ENCODE measurements around the gene MATN1. TPM values are rescaled to one million over a fixed set of nuclear protein-coding genes. Genes with fewer than 3 reads are reported as not detected.
A peak's percentile ranks its signal among the peaks of the same experiment; 100 is the strongest.

Gene MATN1
- total RNA-seq, 2 experiments from 2014 or later, result 0.32 TPM; not detected in 1

GRCh38 chr1:30713311-30713710 is 10.1 kb downstream of the MATN1 start:
- Mint-ChIP-seq H3K9me3 (ENCODE audit: low read depth) (peaks cover 4% of the 10 kb centered on the region), H3K27ac (no peak overlapping the region), H3K27me3 (peaks cover 16% of the 10 kb centered on the region), H3K4me1 (peaks cover 6% of the 10 kb centered on the region), H3K4me3 (no peak overlapping the region), H3K36me3 (no peaks in the 10 kb centered on the region)
- ATAC-seq (no peak), DNase-seq (no peak)
- CTCF ChIA-PET, result no interaction called here

- Mint-ChIP-seq H3K9me3 (ENCODE audit: low read depth) (peaks cover 4% of the 10 kb centered on the region), H3K27ac (no peak overlapping the region), H3K4me3 (no peak overlapping the region), H3K27me3 (peaks cover 18% of the 10 kb centered on the region), H3K4me1 (peaks cover 3% of the 10 kb centered on the region), H3K36me3 (no peaks in the 10 kb centered on the region)
- CTCF ChIA-PET, result no interaction called here
- ATAC-seq (no peak), DNase-seq (no peak)
Observed at GRCh38 chr1:30712583-30712982, 10.8 kb downstream of the MATN1 start.

- Mint-ChIP-seq H3K9me3 (ENCODE audit: low read depth) (no peaks in the 10 kb centered on the region), H3K4me3 (no peak overlapping the region), H3K36me3 (no peaks in the 10 kb centered on the region), H3K4me1 (no peaks in the 10 kb centered on the region), H3K27me3 (peaks cover 21% of the 10 kb centered on the region), H3K27ac (no peak overlapping the region)
- DNase-seq, result no peak
- CTCF ChIA-PET, result no interaction called here
- no peak for ATAC-seq
Observed at GRCh38 chr1:30710407-30710806, 13.0 kb downstream of the MATN1 start.

- no peak overlapping the region for H3K27ac Mint-ChIP-seq
- no peak for ATAC-seq
Observed at GRCh38 chr1:30708361-30708728, 15.0 kb downstream of the MATN1 start.

GRCh38 chr1:30707412-30708360 is 15.7 kb downstream of the MATN1 start:
- H3K27ac Mint-ChIP-seq, result no peak overlapping the region
- H3K9me3 Mint-ChIP-seq (ENCODE audit: low read depth), result no peaks in the 10 kb centered on the region
- peak; percentile 63 for ATAC-seq
- DNase-seq, result peak; percentile 61
- CTCF ChIA-PET, result interaction anchor here (0.6 to 3.6 kb wide), 6 partner anchors 10 to 1477 kb away, joined by 3 to 11 read pairs (median 3); partner anchors contain the start of gene MECR
- H3K36me3 Mint-ChIP-seq, result no peaks in the 10 kb centered on the region
- no peaks in the 10 kb centered on the region for H3K4me1 Mint-ChIP-seq
- peaks cover 21% of the 10 kb centered on the region for H3K27me3 Mint-ChIP-seq
- no peak overlapping the region for H3K4me3 Mint-ChIP-seq

More at GRCh38 chr1:30708361-30708728, 15.0 kb downstream of the MATN1 start:
- H3K9me3 Mint-ChIP-seq (ENCODE audit: low read depth), result no peaks in the 10 kb centered on the region
- no peak for DNase-seq
- H3K36me3 Mint-ChIP-seq, result no peaks in the 10 kb centered on the region
- no peaks in the 10 kb centered on the region for H3K4me1 Mint-ChIP-seq
- no peak overlapping the region for H3K4me3 Mint-ChIP-seq
- CTCF ChIA-PET, result interaction anchor here (0.7 to 3.6 kb wide), 5 partner anchors 10 to 1478 kb away, joined by 3 to 11 read pairs (median 3); partner anchors contain the start of gene MECR
- H3K27me3 Mint-ChIP-seq, result peaks cover 21% of the 10 kb centered on the region

GRCh38 chr1:30706528-30706927 is 16.9 kb downstream of the MATN1 start:
- H3K27ac Mint-ChIP-seq, result no peak overlapping the region

GRCh38 chr1:30705698-30706097 is 17.7 kb downstream of the MATN1 start:
- Mint-ChIP-seq H3K36me3 (no peaks in the 10 kb centered on the region), H3K4me1 (no peaks in the 10 kb centered on the region), H3K9me3 (ENCODE audit: low read depth) (no peaks in the 10 kb centered on the region), H3K27ac (no peak overlapping the region), H3K4me3 (no peak overlapping the region), H3K27me3 (peaks cover 9% of the 10 kb centered on the region)
- no peak for DNase-seq
- ATAC-seq, result no peak
- CTCF ChIA-PET, result no interaction called here

More at GRCh38 chr1:30706528-30706927, 16.9 kb downstream of the MATN1 start:
- no peak for ATAC-seq
- peaks cover 11% of the 10 kb centered on the region for H3K27me3 Mint-ChIP-seq
- no peak for DNase-seq
- no peak overlapping the region for H3K4me3 Mint-ChIP-seq
- no peaks in the 10 kb centered on the region for H3K9me3 Mint-ChIP-seq (ENCODE audit: low read depth)
- CTCF ChIA-PET, result interaction anchor here (3.6 kb wide), 1 partner anchor 11 kb away, joined by 11 read pairs; no protein-coding TSS in a partner anchor
- H3K36me3 Mint-ChIP-seq, result no peaks in the 10 kb centered on the region
- no peaks in the 10 kb centered on the region for H3K4me1 Mint-ChIP-seq

GRCh38 chr1:30704765-30705509 is 18.4 kb downstream of the MATN1 start:
- Mint-ChIP-seq H3K27ac (no peak overlapping the region), H3K4me1 (no peaks in the 10 kb centered on the region), H3K9me3 (ENCODE audit: low read depth) (no peaks in the 10 kb centered on the region), H3K27me3 (peaks cover 5% of the 10 kb centered on the region), H3K4me3 (no peak overlapping the region), H3K36me3 (no peaks in the 10 kb centered on the region)
- CTCF ChIA-PET, result no interaction called here
- ATAC-seq, result no peak
- DNase-seq, result no peak

- Mint-ChIP-seq H3K27me3 (peaks cover 5% of the 10 kb centered on the region), H3K36me3 (no peaks in the 10 kb centered on the region), H3K27ac (no peak overlapping the region), H3K4me3 (no peak overlapping the region), H3K9me3 (ENCODE audit: low read depth) (no peaks in the 10 kb centered on the region), H3K4me1 (no peaks in the 10 kb centered on the region)
- ATAC-seq (no peak), DNase-seq (no peak)
- CTCF ChIA-PET, result no interaction called here
Observed at GRCh38 chr1:30704271-30704670, 19.1 kb downstream of the MATN1 start.

- CTCF ChIA-PET, result no interaction called here
- Mint-ChIP-seq H3K4me3 (no peak overlapping the region), H3K27ac (no peak overlapping the region), H3K36me3 (no peaks in the 10 kb centered on the region), H3K4me1 (no peaks in the 10 kb centered on the region), H3K27me3 (peaks cover 3% of the 10 kb centered on the region), H3K9me3 (ENCODE audit: low read depth) (no peaks in the 10 kb centered on the region)
- ATAC-seq, result no peak
- DNase-seq, result no peak
Observed at GRCh38 chr1:30702823-30703222, 20.6 kb downstream of the MATN1 start.

GRCh38 chr1:30701258-30701633 is 22.1 kb downstream of the MATN1 start:
- CTCF ChIA-PET, result no interaction called here
- Mint-ChIP-seq H3K27ac (no peak overlapping the region), H3K4me3 (no peak overlapping the region), H3K4me1 (no peaks in the 10 kb centered on the region), H3K9me3 (ENCODE audit: low read depth) (no peaks in the 10 kb centered on the region), H3K27me3 (peaks cover 5% of the 10 kb centered on the region), H3K36me3 (no peaks in the 10 kb centered on the region)
- no peak for ATAC-seq
- no peak for DNase-seq

- no peaks in the 10 kb centered on the region for H3K36me3 Mint-ChIP-seq
- ATAC-seq, result no peak
- peaks cover 2% of the 10 kb centered on the region for H3K27me3 Mint-ChIP-seq
- no peak overlapping the region for H3K27ac Mint-ChIP-seq
- H3K4me3 Mint-ChIP-seq, result no peak overlapping the region
- H3K9me3 Mint-ChIP-seq (ENCODE audit: low read depth), result no peaks in the 10 kb centered on the region
- CTCF ChIA-PET, result no interaction called here
- DNase-seq, result no peak
- no peaks in the 10 kb centered on the region for H3K4me1 Mint-ChIP-seq
Observed at GRCh38 chr1:30700528-30701257, 22.7 kb downstream of the MATN1 start.

- Mint-ChIP-seq H3K4me1 (no peaks in the 10 kb centered on the region), H3K9me3 (ENCODE audit: low read depth) (no peaks in the 10 kb centered on the region), H3K27me3 (peaks cover 2% of the 10 kb centered on the region), H3K4me3 (no peak overlapping the region), H3K36me3 (no peaks in the 10 kb centered on the region), H3K27ac (no peak overlapping the region)
- CTCF ChIA-PET, result no interaction called here
- no peak for ATAC-seq
- no peak for DNase-seq
Observed at GRCh38 chr1:30699762-30700161, 23.6 kb downstream of the MATN1 start.
